OCI-LY1 (cell line): ENCODE data around the gene CRACDL.

ENCODE experiments used
- H2AFZ ChIP-seq: fragments of 200-600 bp; sonication (generic), shearing (Covaris generic); 2 replicates; pipeline ENCODE4 v1.6.0; 2014; ENCODE audit warnings: antibody characterized with exemption, mild to moderate bottlenecking, low read length
- H3F3A ChIP-seq: fragments of 200-600 bp; sonication (generic), shearing (Covaris generic); 2 replicates; pipeline ENCODE4 v1.6.0; 2014; ENCODE audit warnings: mild to moderate bottlenecking, antibody characterized with exemption, low read length, moderate library complexity; ENCODE audit not compliant: insufficient read depth
- H3K27ac ChIP-seq: fragments of 200-600 bp; sonication (generic); 2 replicates; pipeline ENCODE4 v1.5.1; 2014; ENCODE audit warnings: low read length, mixed run types, mild to moderate bottlenecking, low read depth; ENCODE audit not compliant: poor library complexity, severe bottlenecking
- H3K27me3 ChIP-seq: fragments of 200-600 bp; sonication (generic); 2 replicates; pipeline ENCODE4 v1.6.0; 2014; ENCODE audit warnings: antibody characterized with exemption, mild to moderate bottlenecking, low read length, moderate library complexity; ENCODE audit not compliant: insufficient read depth
- H3K36me3 ChIP-seq: fragments of 200-600 bp; sonication (generic); 2 replicates; pipeline ENCODE4 v1.6.1; 2014; ENCODE audit warnings: mild to moderate bottlenecking, antibody characterized with exemption, low read length, moderate library complexity, mixed read lengths; ENCODE audit not compliant: insufficient read depth
- H3K4me1 ChIP-seq: fragments of 200-600 bp; sonication (generic); 2 replicates; pipeline ENCODE4 v1.5.1; 2014; ENCODE audit warnings: mild to moderate bottlenecking, low read length, moderate library complexity; ENCODE audit not compliant: insufficient read depth, severe bottlenecking
- H3K4me2 ChIP-seq: fragments of 200-600 bp; sonication (generic), shearing (Covaris generic); 2 replicates; pipeline ENCODE4 v1.6.1; 2014; ENCODE audit warnings: low read length
- H3K4me3 ChIP-seq: fragments of 200-600 bp; sonication (generic); 2 replicates; pipeline ENCODE4 v1.5.1; 2014; ENCODE audit warnings: low read length, low read depth, mild to moderate bottlenecking, mixed read lengths; ENCODE audit not compliant: poor library complexity, severe bottlenecking
- H3K79me2 ChIP-seq: fragments of 200-600 bp; shearing (Covaris generic); 2 replicates; pipeline ENCODE4 v1.6.1; 2016; ENCODE audit warnings: mixed run types, low read length, mixed read lengths; ENCODE audit not compliant: insufficient read depth
- H3K9ac ChIP-seq: fragments of 200-600 bp; sonication (generic), shearing (Covaris generic); 2 replicates; pipeline ENCODE4 v1.6.1; 2014; ENCODE audit warnings: mild to moderate bottlenecking, low read length, mixed read lengths
- H3K9me2 ChIP-seq: fragments of 200-600 bp; sonication (generic), shearing (Covaris generic); 2 replicates; pipeline ENCODE4 v1.6.1; 2014; ENCODE audit warnings: low read depth, mild to moderate bottlenecking, low read length, mixed read lengths
- H3K9me3 ChIP-seq: fragments of 200-600 bp; shearing (Covaris generic); 2 replicates; pipeline ENCODE4 v1.6.1; 2014; ENCODE audit warnings: low read length, mixed read lengths
- H4K20me1 ChIP-seq: fragments of 200-600 bp; sonication (generic), shearing (Covaris generic); 2 replicates; pipeline ENCODE4 v1.6.0; 2016; ENCODE audit warnings: mild to moderate bottlenecking, low read length; ENCODE audit not compliant: insufficient read depth
- CTCF ChIP-seq: fragments of 200-600 bp; sonication (generic), shearing (Covaris generic); IDR thresholded peaks from 2 replicates; pipeline ENCODE4 v1.5.1; 2017; ENCODE audit warnings: mild to moderate bottlenecking, antibody characterized with exemption, low read length, moderate library complexity, mixed read lengths
- EZH2 ChIP-seq: fragments of 200-600 bp; sonication (generic), shearing (Covaris generic); IDR thresholded peaks from 2 replicates; pipeline ENCODE4 v1.8.0; 2017; ENCODE audit warnings: borderline replicate concordance, mixed run types, mild to moderate bottlenecking, antibody characterized with exemption, low read length, moderate library complexity, mixed read lengths

The CRACDL gene

GRCh38 chr2:98921062-98921461, 15.0 kb downstream of the CRACDL start:
- no peaks in the 10 kb centered on the region for H3K36me3 ChIP-seq
- H3K9me2 ChIP-seq: no peaks in the 10 kb centered on the region
- H3K4me2 ChIP-seq: no peak overlapping the region
- no peaks in the 10 kb centered on the region for H3F3A ChIP-seq
- no peaks in the 10 kb centered on the region for H3K9me3 ChIP-seq
- no peak overlapping the region for H2AFZ ChIP-seq
- no peak overlapping the region for H3K9ac ChIP-seq
- H3K4me3 ChIP-seq: no peak overlapping the region
- no peaks in the 10 kb centered on the region for H3K79me2 ChIP-seq
- H4K20me1 ChIP-seq: no peaks in the 10 kb centered on the region
- peaks cover 3% of the 10 kb centered on the region; the same call in 1 of the 2 replicates for H3K27me3 ChIP-seq
- no peak overlapping the region for H3K27ac ChIP-seq
- no peaks in the 10 kb centered on the region for H3K4me1 ChIP-seq
- TF ChIP-seq CTCF (no peak), EZH2 (no peak)

GRCh38 chr2:98917031-98917471, 19.0 kb downstream of the CRACDL start:
- no peaks in the 10 kb centered on the region for H3K4me1 ChIP-seq
- no peak overlapping the region for H2AFZ ChIP-seq
- no peaks in the 10 kb centered on the region for H3F3A ChIP-seq
- no peaks in the 10 kb centered on the region for H4K20me1 ChIP-seq
- H3K79me2 ChIP-seq: no peaks in the 10 kb centered on the region
- H3K4me3 ChIP-seq: no peak overlapping the region
- peaks cover 3% of the 10 kb centered on the region; the same call in 1 of the 2 replicates for H3K27me3 ChIP-seq
- H3K9me2 ChIP-seq: no peaks in the 10 kb centered on the region
- no peak overlapping the region for H3K4me2 ChIP-seq
- no peak for TF ChIP-seq EZH2
- no peak for TF ChIP-seq CTCF
- no peak overlapping the region for H3K27ac ChIP-seq
- no peak overlapping the region for H3K9ac ChIP-seq
- no peaks in the 10 kb centered on the region for H3K36me3 ChIP-seq
- no peaks in the 10 kb centered on the region for H3K9me3 ChIP-seq

- H3K4me3 ChIP-seq: no peak overlapping the region
- H2AFZ ChIP-seq: no peak overlapping the region
- no peaks in the 10 kb centered on the region for H4K20me1 ChIP-seq
- H3K9me2 ChIP-seq: no peaks in the 10 kb centered on the region
- peaks cover 3% of the 10 kb centered on the region; the same call in 1 of the 2 replicates for H3K27me3 ChIP-seq
- H3K9me3 ChIP-seq: no peaks in the 10 kb centered on the region
- no peak overlapping the region for H3K4me2 ChIP-seq
- no peak overlapping the region for H3K9ac ChIP-seq
- no peaks in the 10 kb centered on the region for H3F3A ChIP-seq
- no peak overlapping the region for H3K27ac ChIP-seq
- H3K4me1 ChIP-seq: peaks cover 9% of the 10 kb centered on the region
- H3K79me2 ChIP-seq: no peaks in the 10 kb centered on the region
- H3K36me3 ChIP-seq: no peaks in the 10 kb centered on the region
- TF ChIP-seq CTCF (no peak), EZH2 (no peak)
These were observed 20.2 kb downstream of the CRACDL start for GRCh38 chr2:98915751-98916358.
